ENCODE results near the gene PRAMEF10.
"Not testable (repeated sequence)": the region's sequence is repeated elsewhere in the genome, so short reads cannot be mapped to it uniquely, and the experiment has no call there.

PRAMEF10 gene, protein sequence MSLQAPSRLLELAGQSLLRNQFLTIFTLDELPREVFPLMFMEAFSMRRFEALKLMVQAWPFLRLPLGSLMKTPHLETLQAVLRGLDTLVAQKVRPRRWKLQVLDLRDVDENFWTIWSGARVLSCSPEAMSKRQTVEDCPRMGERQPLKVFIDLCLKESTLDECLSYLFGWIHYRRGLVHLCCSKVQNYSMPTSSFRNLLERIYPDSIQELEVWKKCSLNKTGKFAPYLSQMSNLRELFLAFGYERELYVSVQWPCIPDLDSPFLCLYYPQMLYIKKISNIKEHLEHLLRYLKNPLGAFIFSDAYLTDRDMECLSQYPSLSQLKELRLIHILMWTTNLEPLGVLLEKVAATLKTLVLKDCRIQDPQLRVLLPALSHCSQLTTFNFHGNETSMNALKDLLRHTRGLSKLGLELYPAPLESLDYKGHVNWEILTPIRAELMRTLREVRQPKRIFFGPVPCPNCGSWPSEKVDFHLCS

GRCh38 chr1:12898170-12898569 is at the start of gene PRAMEF10:
Gene PRAMEF10, minus strand, starts transcription at chr1:12898270. Its CDS starts 2,423 bp downstream, at chr1:12895847.
- H3K4me3 ChIP-seq; in situ Hi-C loops (cut with MboI; ENCODE audit: low sequenced_read_pairs); DNase-seq (ENCODE audit: low spot score in 2 of 2); H3K27me3 ChIP-seq (ENCODE audit: low read depth); H3K9me3 ChIP-seq; H3K36me3 ChIP-seq (replicated peaks); H3K4me1 ChIP-seq: not testable (repeated sequence)

- H3K9me3 ChIP-seq; H3K27me3 ChIP-seq (ENCODE audit: low read depth); DNase-seq (ENCODE audit: low spot score in 2 of 2); H3K36me3 ChIP-seq (replicated peaks); H3K4me3 ChIP-seq; H3K4me1 ChIP-seq; in situ Hi-C loops (cut with MboI; ENCODE audit: low sequenced_read_pairs): not testable (repeated sequence)
Measured at GRCh38 chr1:12947480-12947879, 49.4 kb upstream of the PRAMEF10 start, which contains the start of gene PRAMEF6. Gene PRAMEF6, minus strand, starts transcription at chr1:12947580. Its CDS starts 5,062 bp downstream, at chr1:12942518.

DNA sequence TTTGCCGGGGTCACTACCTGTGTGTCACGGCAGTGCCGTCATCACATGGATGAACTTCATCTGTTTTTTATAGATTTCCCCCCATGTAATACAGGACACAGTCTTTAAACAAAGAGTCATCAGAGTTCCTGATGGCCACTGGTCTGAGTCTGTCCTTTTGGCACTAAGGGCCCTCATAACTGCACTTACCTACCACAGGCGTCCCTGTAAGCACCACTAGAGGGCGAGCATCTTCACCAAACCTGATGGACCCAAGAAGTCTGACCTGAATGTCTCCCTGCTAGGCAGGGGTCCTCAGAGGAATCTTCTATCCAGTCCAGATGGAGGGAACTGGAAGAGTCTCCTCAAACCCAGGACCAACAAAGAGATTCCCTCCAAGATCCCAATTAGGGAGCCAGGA is 26.3 kb upstream of the PRAMEF10 start:
- in situ Hi-C loops (cut with MboI; ENCODE audit: low sequenced_read_pairs); H3K4me1 ChIP-seq; H3K9me3 ChIP-seq; H3K27me3 ChIP-seq (ENCODE audit: low read depth); H3K4me3 ChIP-seq; H3K36me3 ChIP-seq (replicated peaks); DNase-seq (ENCODE audit: low spot score in 2 of 2): not testable (repeated sequence)

DNA sequence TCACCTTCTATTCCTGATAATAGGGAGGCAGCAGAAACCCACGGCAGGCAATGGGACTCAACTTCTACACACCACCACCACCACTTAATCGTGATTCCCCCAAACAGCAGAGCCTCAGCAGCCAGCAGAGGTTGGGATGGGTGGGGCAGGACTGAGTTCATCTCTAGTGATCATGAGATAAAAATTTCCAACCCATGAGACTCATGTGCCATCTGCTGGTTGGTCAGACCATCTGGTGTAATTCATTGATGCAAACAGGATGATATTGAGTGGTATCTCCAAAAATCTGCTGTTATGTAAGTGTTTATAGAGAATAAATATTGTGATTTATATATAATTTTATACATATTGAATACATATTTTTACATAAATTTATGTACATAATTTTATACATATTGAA is 23.7 kb upstream of the PRAMEF10 start:
- DNase-seq (ENCODE audit: low spot score in 2 of 2); in situ Hi-C loops (cut with MboI; ENCODE audit: low sequenced_read_pairs): not testable (repeated sequence)

DNA sequence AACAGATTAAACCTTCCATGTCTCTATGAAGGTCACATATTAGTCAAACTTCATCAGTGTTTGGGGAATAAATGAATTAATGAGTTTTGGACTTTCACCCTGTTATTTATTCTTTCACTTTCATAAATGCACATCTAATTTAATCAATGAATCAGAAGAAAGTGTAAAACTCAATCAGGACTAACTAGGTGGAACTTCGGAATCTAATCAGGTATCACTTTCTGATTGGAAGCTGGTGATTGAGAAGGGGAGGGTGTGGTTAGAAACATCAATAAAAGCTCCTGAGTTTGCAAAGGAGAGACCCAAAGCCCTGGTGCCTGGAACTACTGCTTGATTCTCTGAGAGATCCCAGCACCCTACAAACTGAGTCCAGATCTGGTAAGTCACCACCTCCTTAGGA is 18.2 kb upstream of the PRAMEF10 start, which contains the start of gene PRAMEF7:
Gene PRAMEF7, plus strand, starts transcription at position 301 of the 400 bp plus-strand sequence. CDS start 1,083 bp downstream, outside the sequence.
- H3K4me1 ChIP-seq; DNase-seq (ENCODE audit: low spot score in 2 of 2); in situ Hi-C loops (cut with MboI; ENCODE audit: low sequenced_read_pairs); H3K27me3 ChIP-seq (ENCODE audit: low read depth); H3K36me3 ChIP-seq (replicated peaks); H3K9me3 ChIP-seq; H3K4me3 ChIP-seq: not testable (repeated sequence)

More for the DNA sequence above, 23.7 kb upstream of the PRAMEF10 start:
- H3K36me3 ChIP-seq (replicated peaks); H3K4me1 ChIP-seq; H3K9me3 ChIP-seq; H3K27me3 ChIP-seq (ENCODE audit: low read depth); H3K4me3 ChIP-seq: not testable (repeated sequence)

DNA sequence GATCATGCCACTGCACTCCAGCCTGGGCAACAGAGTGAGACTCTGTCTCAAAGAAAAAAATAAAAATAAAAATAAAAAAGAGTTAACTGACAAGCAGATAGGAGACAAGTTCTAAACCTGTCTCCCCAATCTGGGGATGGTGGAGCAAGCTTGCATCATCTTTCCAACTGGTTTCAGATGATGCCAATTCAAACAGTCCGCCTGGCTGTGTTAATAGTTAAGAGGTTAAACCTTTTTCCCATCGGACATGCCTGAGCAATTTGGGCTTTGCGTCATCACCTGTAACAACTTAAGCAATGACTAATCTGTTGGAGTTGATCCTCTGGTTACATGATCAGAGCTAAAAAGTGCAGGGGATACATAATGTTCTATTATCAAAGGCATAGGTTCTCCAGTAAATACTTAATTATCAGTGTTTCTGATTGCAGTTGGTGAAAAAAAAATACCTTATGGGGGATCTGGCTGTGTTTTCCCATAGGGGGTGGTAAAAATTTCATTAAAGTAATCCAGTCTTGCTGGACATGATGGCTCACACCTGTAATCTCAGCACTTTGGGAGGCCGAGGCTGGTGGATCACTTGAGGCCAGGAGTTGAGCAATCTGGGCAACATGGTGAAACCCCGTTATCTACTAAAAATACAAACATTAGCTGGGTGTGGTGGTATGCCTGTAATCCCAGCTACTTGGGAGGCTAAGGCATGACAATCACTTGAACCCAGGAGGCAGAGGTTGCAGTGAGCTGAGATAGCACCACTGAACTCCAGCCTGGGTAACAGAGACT is 5.9 kb upstream of the PRAMEF10 start:
- H3K4me3 ChIP-seq; DNase-seq (ENCODE audit: low spot score in 2 of 2); in situ Hi-C loops (cut with MboI; ENCODE audit: low sequenced_read_pairs); H3K27me3 ChIP-seq (ENCODE audit: low read depth); H3K36me3 ChIP-seq (replicated peaks); H3K9me3 ChIP-seq; H3K4me1 ChIP-seq: not testable (repeated sequence)

GRCh38 chr1:12899186-12899585 is 1.1 kb upstream of the PRAMEF10 start:
- H3K4me3 ChIP-seq; H3K36me3 ChIP-seq (replicated peaks); H3K27me3 ChIP-seq (ENCODE audit: low read depth); H3K4me1 ChIP-seq; DNase-seq (ENCODE audit: low spot score in 2 of 2); H3K9me3 ChIP-seq; in situ Hi-C loops (cut with MboI; ENCODE audit: low sequenced_read_pairs): not testable (repeated sequence)

GRCh38 chr1:12886101-12886500 is 12.0 kb downstream of the PRAMEF10 start, which contains the start of gene PRAMEF4:
Gene PRAMEF4, minus strand, starts transcription at chr1:12886201. Its CDS starts 2,807 bp downstream, at chr1:12883394.
- H3K4me1 ChIP-seq; H3K36me3 ChIP-seq (replicated peaks); H3K27me3 ChIP-seq (ENCODE audit: low read depth); H3K9me3 ChIP-seq; DNase-seq (ENCODE audit: low spot score in 2 of 2); in situ Hi-C loops (cut with MboI; ENCODE audit: low sequenced_read_pairs); H3K4me3 ChIP-seq: not testable (repeated sequence)

GRCh38 chr1:12878453-12878852 is 19.6 kb downstream of the PRAMEF10 start:
- H3K4me3 ChIP-seq; H3K4me1 ChIP-seq; H3K27me3 ChIP-seq (ENCODE audit: low read depth); H3K9me3 ChIP-seq; H3K36me3 ChIP-seq (replicated peaks); DNase-seq (ENCODE audit: low spot score in 2 of 2); in situ Hi-C loops (cut with MboI; ENCODE audit: low sequenced_read_pairs): not testable (repeated sequence)

DNA sequence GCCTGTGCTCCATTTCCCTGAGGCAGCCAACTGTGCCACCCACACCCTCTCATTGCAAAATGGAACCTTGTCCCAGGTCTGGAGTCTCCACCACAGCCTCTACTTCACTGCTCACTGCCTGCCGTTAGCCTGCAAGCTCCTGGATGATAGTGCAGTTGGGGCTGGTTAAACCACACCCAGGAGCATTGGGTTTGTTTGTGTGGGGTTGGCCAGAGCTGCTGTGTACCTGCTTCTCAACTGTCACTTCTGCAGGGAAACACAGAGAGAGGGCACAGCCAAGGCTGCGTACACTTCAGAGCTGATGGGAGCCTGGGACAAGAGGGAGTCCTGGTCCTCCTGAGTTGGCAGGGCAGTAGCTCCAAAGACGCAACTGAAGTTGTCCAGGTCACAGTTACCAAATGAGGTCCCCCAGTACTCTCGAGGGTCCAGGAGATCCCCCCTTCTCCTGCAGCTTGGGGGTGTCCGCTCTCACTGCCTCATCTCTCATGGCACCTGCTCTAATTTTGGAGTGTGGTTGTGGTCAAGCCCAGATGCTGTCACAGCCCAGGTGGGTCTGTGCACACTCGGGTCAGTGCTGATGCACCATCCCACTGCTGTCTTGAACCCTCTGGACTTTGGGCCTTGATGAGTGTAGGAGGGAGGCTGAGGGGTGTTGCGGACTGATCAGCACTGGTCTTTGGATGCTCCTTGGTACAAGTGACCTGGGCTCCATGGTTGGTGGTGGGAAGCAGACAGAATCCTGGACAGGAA is 34.8 kb downstream of the PRAMEF10 start:
- H3K4me1 ChIP-seq; in situ Hi-C loops (cut with MboI; ENCODE audit: low sequenced_read_pairs); H3K36me3 ChIP-seq (replicated peaks); H3K27me3 ChIP-seq (ENCODE audit: low read depth); H3K9me3 ChIP-seq; DNase-seq (ENCODE audit: low spot score in 2 of 2); H3K4me3 ChIP-seq: not testable (repeated sequence)

- DNase-seq (ENCODE audit: low spot score in 2 of 2); H3K4me3 ChIP-seq; in situ Hi-C loops (cut with MboI; ENCODE audit: low sequenced_read_pairs); H3K9me3 ChIP-seq; H3K36me3 ChIP-seq (replicated peaks); H3K4me1 ChIP-seq; H3K27me3 ChIP-seq (ENCODE audit: low read depth): not testable (repeated sequence)
Measured at GRCh38 chr1:12856786-12857185, 41.3 kb downstream of the PRAMEF10 start, which contains the start of gene PRAMEF2. Gene PRAMEF2, plus strand, starts transcription at chr1:12857086. Its CDS starts 1,924 bp downstream, at chr1:12859010.

GRCh38 chr1:12851779-12852178 is 46.3 kb downstream of the PRAMEF10 start:
- Histone ChIP-seq H3K27me3 (ENCODE audit: low read depth) (no peaks in the 10 kb centered on the region), H3K4me3 (no peak overlapping the region), H3K9me3 (no peaks in the 10 kb centered on the region), H3K36me3 (replicated peaks) (no peaks in the 10 kb centered on the region), H3K4me1 (no peaks in the 10 kb centered on the region)
- no peak for DNase-seq (ENCODE audit: low spot score in 2 of 2)
- in situ Hi-C loops (cut with MboI; ENCODE audit: low sequenced_read_pairs), result no loop called here

DNA sequence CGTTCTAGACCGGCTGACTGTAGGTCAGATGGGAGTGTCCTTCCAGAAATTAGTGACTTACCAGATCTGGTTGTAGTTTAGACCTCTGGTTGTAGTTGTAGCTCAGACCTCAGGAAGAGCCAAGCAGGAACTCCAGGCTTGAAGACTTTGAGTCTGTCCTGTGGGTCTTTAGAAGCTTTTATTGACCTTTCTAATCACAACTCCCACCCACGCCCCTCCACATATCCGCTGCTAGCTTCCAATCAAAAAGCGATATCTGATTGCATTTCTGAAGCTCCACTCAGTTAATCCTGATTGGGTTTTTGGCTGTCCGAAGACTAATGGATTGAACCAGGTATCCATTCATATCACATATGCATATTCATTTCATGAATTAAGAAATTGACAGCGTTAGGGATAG is 49.5 kb downstream of the PRAMEF10 start, which contains the start of gene HNRNPCL1:
Gene HNRNPCL1, minus strand, starts transcription at position 101 of the 400 bp plus-strand sequence. CDS start 431 bp downstream, outside the sequence.
- H3K27me3 ChIP-seq (ENCODE audit: low read depth); H3K4me3 ChIP-seq; DNase-seq (ENCODE audit: low spot score in 2 of 2); H3K36me3 ChIP-seq (replicated peaks); H3K9me3 ChIP-seq; H3K4me1 ChIP-seq; in situ Hi-C loops (cut with MboI; ENCODE audit: low sequenced_read_pairs): not testable (repeated sequence)
